CD4-positive, alpha-beta memory T cell (primary cell): Measurements from ENCODE around the gene RTN4R. TPM values are rescaled to one million over a fixed set of nuclear protein-coding genes. Genes with fewer than 3 reads are reported as not detected.

Experiments used
- CTCF ChIA-PET: fragments of 350-600 bp; sonication (Branson Sonifier 250); formaldehyde crosslinking; loops from one replicate; lab custom pipeline; 2021; ENCODE audit warnings: inconsistent platforms; ENCODE audit not compliant: partially characterized antibody; lab: Charles Lee
- POLR2A ChIA-PET: fragments of 350-600 bp; sonication (Branson Sonifier 250); formaldehyde crosslinking; loops from one replicate; lab custom pipeline; 2021; ENCODE audit not compliant: partially characterized antibody; lab: Charles Lee
- DNase-seq, 5 donors: peaks; one replicate each; pipeline versions ENCODE4 v3.0.0 to v3.0.0-alpha.2; 2020 to 2022; ENCODE audit warnings: mixed read lengths in 1 of 5
- H3K27ac ChIP-seq: one replicate; pipeline ENCODE4 v1.7.0; 2013; ENCODE audit warnings: low read depth, low read length
- H3K27me3 ChIP-seq: 2 replicates; pipeline ENCODE4 v1.7.0; 2013; ENCODE audit warnings: mild to moderate bottlenecking, low read length, moderate library complexity; ENCODE audit not compliant: insufficient read depth
- H3K36me3 ChIP-seq: 2 replicates; pipeline ENCODE4 v1.7.0; 2013; ENCODE audit warnings: mild to moderate bottlenecking, low read length, moderate library complexity; ENCODE audit not compliant: insufficient read depth
- H3K4me1 ChIP-seq: 2 replicates; pipeline ENCODE4 v1.7.0; 2013; ENCODE audit warnings: mild to moderate bottlenecking, low read length, moderate library complexity; ENCODE audit not compliant: insufficient read depth
- H3K4me3 ChIP-seq, 2 donors: one replicate each; pipeline ENCODE4 v1.7.0; 2013; ENCODE audit warnings: low read length in 2 of 2, mild to moderate bottlenecking in 1 of 2
- H3K9me3 ChIP-seq, 2 donors: one replicate each; pipeline ENCODE4 v1.7.0; 2013; ENCODE audit warnings: low read length in 2 of 2, control low read depth in 1 of 2; ENCODE audit not compliant: control insufficient read depth in 1 of 2
- H3K27ac Mint-ChIP-seq, 7 donors: one replicate each; pipeline ENCODE4 v1.8.0; 2020 to 2021; ENCODE audit warnings: mixed read lengths in 7 of 7, mild to moderate bottlenecking in 6 of 7, inconsistent platforms in 3 of 7, moderate library complexity in 3 of 7
- H3K27me3 Mint-ChIP-seq, 2 donors: one replicate each; pipeline ENCODE4 v1.8.0; 2020 to 2021; ENCODE audit warnings: mixed read lengths in 2 of 2
- H3K36me3 Mint-ChIP-seq, 2 donors: one replicate each; pipeline ENCODE4 v1.8.0; 2020 to 2021; ENCODE audit warnings: mixed read lengths in 2 of 2, inconsistent platforms in 1 of 2, mild to moderate bottlenecking in 1 of 2
- H3K4me1 Mint-ChIP-seq, 4 donors: one replicate each; pipeline ENCODE4 v1.8.0; 2020 to 2021; ENCODE audit warnings: mixed read lengths in 4 of 4, mild to moderate bottlenecking in 1 of 4
- H3K4me3 Mint-ChIP-seq, 8 donors: one replicate each; pipeline ENCODE4 v1.8.0; 2020 to 2021; ENCODE audit warnings: mixed read lengths in 8 of 8, mild to moderate bottlenecking in 7 of 8, moderate library complexity in 6 of 8, inconsistent platforms in 3 of 8
- H3K9me3 Mint-ChIP-seq, 8 donors: one replicate each; pipeline ENCODE4 v1.8.0; 2020 to 2021; ENCODE audit warnings: mixed read lengths in 8 of 8, mild to moderate bottlenecking in 5 of 8, inconsistent platforms in 3 of 8, moderate library complexity in 1 of 8
- intact Hi-C: fragments of 100-400 bp; cut with micrococcal nuclease; formaldehyde crosslinking; loops from one replicate; pipeline ENCODE4 v1.15.1; 2023
- polyA plus RNA-seq, 2 donors: library from polyadenylated mRNA; unstranded; fragments of 300-500 nt; fragmentation: Illumina TruSeq; gene quantifications; one replicate each; pipeline ENCODE4 v1.2.3, GENCODE V29; 2021
- total RNA-seq, 2 experiments: library from RNA; stranded (reverse); gene quantifications; one replicate each; pipeline ENCODE4 v1.2.3, GENCODE V29; 2021

RTN4R gene
- total and polyA plus RNA-seq, 4 experiments from 2014 or later, result 1.7 to 6.3 (median 2.4) TPM

GRCh38 chr22:20224917-20225692 lies 43.0 kb downstream of the RTN4R start:
- H3K4me3 ChIP-seq, result no peak overlapping the region
- no peaks in the 10 kb centered on the region for H3K4me1 ChIP-seq
- POLR2A ChIA-PET, result no interaction called here
- no peaks in the 10 kb centered on the region for H3K36me3 Mint-ChIP-seq
- H3K4me3 Mint-ChIP-seq, result no peak overlapping the region
- no peaks in the 10 kb centered on the region for H3K9me3 Mint-ChIP-seq
- peak overlapping the region in 2 of 7 donors; percentile 19 to 83 for H3K27ac Mint-ChIP-seq
- intact Hi-C loops, result no loop called here
- CTCF ChIA-PET, result no interaction called here
- no peaks in the 10 kb centered on the region for H3K27me3 ChIP-seq
- no peaks in the 10 kb centered on the region for H3K9me3 ChIP-seq
- no peaks in the 10 kb centered on the region for H3K27me3 Mint-ChIP-seq
- no peak overlapping the region for H3K27ac ChIP-seq
- H3K36me3 ChIP-seq, result no peaks in the 10 kb centered on the region
- peaks cover 0 to 2% (median 0%) of the 10 kb centered on the region in 4 donors for H3K4me1 Mint-ChIP-seq
- DNase-seq, result no peak

GRCh38 chr22:20224256-20224626 lies 43.9 kb downstream of the RTN4R start:
- POLR2A ChIA-PET, result no interaction called here
- Mint-ChIP-seq H3K4me1 (peaks cover 0 to 2% (median 0%) of the 10 kb centered on the region in 4 donors), H3K27ac (peak overlapping the region in 3 of 7 donors; percentile 42 to 83 (median 48)), H3K9me3 (no peaks in the 10 kb centered on the region), H3K27me3 (peaks cover 0 to under 1% of the 10 kb centered on the region in 2 donors), H3K4me3 (no peak overlapping the region), H3K36me3 (no peaks in the 10 kb centered on the region)
- CTCF ChIA-PET, result interaction anchor here (1.3 kb wide), 1 partner anchor 67 kb away, joined by 3 read pairs; no protein-coding TSS in a partner anchor
- H3K4me1 ChIP-seq, result no peaks in the 10 kb centered on the region
- H3K36me3 ChIP-seq, result no peaks in the 10 kb centered on the region
- no peaks in the 10 kb centered on the region for H3K9me3 ChIP-seq
- no peak for DNase-seq
- no peak overlapping the region for H3K4me3 ChIP-seq
- intact Hi-C loops, result no loop called here
- H3K27me3 ChIP-seq, result no peaks in the 10 kb centered on the region
- no peak overlapping the region for H3K27ac ChIP-seq

- ChIA-PET CTCF (interaction anchor here (1.3 kb wide), 1 partner anchor 67 kb away, joined by 3 read pairs; no protein-coding TSS in a partner anchor), POLR2A (no interaction called here)
- H3K27me3 Mint-ChIP-seq, result peaks cover 0 to 2% of the 10 kb centered on the region in 2 donors
- H3K9me3 ChIP-seq, result no peaks in the 10 kb centered on the region
- H3K27ac Mint-ChIP-seq, result no peak overlapping the region
- H3K4me1 Mint-ChIP-seq, result peaks cover 0 to 2% (median 0%) of the 10 kb centered on the region in 4 donors
- H3K4me1 ChIP-seq, result no peaks in the 10 kb centered on the region
- H3K36me3 ChIP-seq, result no peaks in the 10 kb centered on the region
- no peaks in the 10 kb centered on the region for H3K9me3 Mint-ChIP-seq
- H3K4me3 ChIP-seq, result no peak overlapping the region
- no peaks in the 10 kb centered on the region for H3K36me3 Mint-ChIP-seq
- no peak for DNase-seq
- no peaks in the 10 kb centered on the region for H3K27me3 ChIP-seq
- intact Hi-C loops, result no loop called here
- H3K4me3 Mint-ChIP-seq, result no peak overlapping the region
- H3K27ac ChIP-seq, result no peak overlapping the region
These were observed 44.5 kb downstream of the RTN4R start for GRCh38 chr22:20223421-20224255.

- H3K36me3 ChIP-seq, result no peaks in the 10 kb centered on the region
- ChIA-PET POLR2A (no interaction called here), CTCF (interaction anchor here (1.3 kb wide), 1 partner anchor 66 kb away, joined by 3 read pairs; no protein-coding TSS in a partner anchor)
- H3K4me1 Mint-ChIP-seq, result peaks cover 0 to 2% (median 0%) of the 10 kb centered on the region in 4 donors
- no peaks in the 10 kb centered on the region for H3K9me3 Mint-ChIP-seq
- H3K4me1 ChIP-seq, result no peaks in the 10 kb centered on the region
- H3K27me3 Mint-ChIP-seq, result peaks cover 0 to 5% of the 10 kb centered on the region in 2 donors
- no peak overlapping the region for H3K4me3 ChIP-seq
- H3K27ac Mint-ChIP-seq, result peak overlapping the region in 1 of 7 donors; percentile 41
- no peak overlapping the region for H3K4me3 Mint-ChIP-seq
- H3K9me3 ChIP-seq, result no peaks in the 10 kb centered on the region
- H3K27ac ChIP-seq, result no peak overlapping the region
- intact Hi-C loops, result no loop called here
- H3K36me3 Mint-ChIP-seq, result no peaks in the 10 kb centered on the region
- no peak for DNase-seq
- H3K27me3 ChIP-seq, result no peaks in the 10 kb centered on the region
These were observed 45.2 kb downstream of the RTN4R start for GRCh38 chr22:20222764-20223420.

GRCh38 chr22:20221421-20222340 lies 46.4 kb downstream of the RTN4R start:
- CTCF ChIA-PET, result no interaction called here
- no peak for DNase-seq
- Mint-ChIP-seq H3K36me3 (no peaks in the 10 kb centered on the region), H3K27me3 (peaks cover 5% of the 10 kb centered on the region in 2 donors), H3K4me3 (no peak overlapping the region), H3K9me3 (no peaks in the 10 kb centered on the region), H3K4me1 (peaks cover 0 to 2% (median 0%) of the 10 kb centered on the region in 4 donors), H3K27ac (no peak overlapping the region)
- H3K9me3 ChIP-seq, result no peaks in the 10 kb centered on the region
- no peaks in the 10 kb centered on the region for H3K27me3 ChIP-seq
- no peak overlapping the region for H3K27ac ChIP-seq
- POLR2A ChIA-PET, result no interaction called here
- intact Hi-C loops, result no loop called here
- no peaks in the 10 kb centered on the region for H3K36me3 ChIP-seq
- H3K4me3 ChIP-seq, result no peak overlapping the region
- H3K4me1 ChIP-seq, result no peaks in the 10 kb centered on the region

- Histone ChIP-seq H3K9me3 (no peaks in the 10 kb centered on the region), H3K4me3 (no peak overlapping the region), H3K27me3 (no peaks in the 10 kb centered on the region), H3K27ac (no peak overlapping the region), H3K36me3 (no peaks in the 10 kb centered on the region), H3K4me1 (no peaks in the 10 kb centered on the region)
- ChIA-PET CTCF (no interaction called here), POLR2A (no interaction called here)
- Mint-ChIP-seq H3K9me3 (no peaks in the 10 kb centered on the region), H3K4me1 (peaks cover 0 to 2% (median 0%) of the 10 kb centered on the region in 4 donors), H3K27me3 (peaks cover 5% of the 10 kb centered on the region in 2 donors), H3K4me3 (no peak overlapping the region), H3K27ac (no peak overlapping the region), H3K36me3 (no peaks in the 10 kb centered on the region)
- DNase-seq, result no peak
- intact Hi-C loops, result no loop called here
These were observed 47.5 kb downstream of the RTN4R start for GRCh38 chr22:20220629-20221026.
